GM06990 (cell line): Measurements from ENCODE around the gene PSMF1.

Source experiments
- DNase-seq: peaks from one replicate; pipeline ENCODE4 v3.0.0-alpha.2; 2011; ENCODE audit not compliant: insufficient read length; ENCODE audit errors: extremely low read depth
- H3K27me3 ChIP-seq: replicated peaks from 2 replicates; pipeline ENCODE4 v1.6.0; 2011; ENCODE audit warnings: low read length; ENCODE audit not compliant: control insufficient read depth, insufficient read depth
- H3K36me3 ChIP-seq: 2 replicates; pipeline ENCODE4 v1.5.1; 2011; ENCODE audit warnings: low read length; ENCODE audit not compliant: control insufficient read depth, insufficient read depth
- H3K4me3 ChIP-seq: replicated peaks from 2 replicates; pipeline ENCODE4 v1.5.1; 2011; ENCODE audit warnings: low read depth, mild to moderate bottlenecking, control low read depth, low read length
- TF ChIP-seq, protein P1 (sequence below): IDR thresholded peaks from 2 replicates; pipeline ENCODE4 v1.5.1; 2011; ENCODE audit warnings: low read length, control low read depth, mild to moderate bottlenecking, inconsistent platforms; ENCODE audit not compliant: insufficient read depth, poor library complexity, severe bottlenecking

Gene PSMF1

GRCh38 chr20:1122388-1123315 is 4.2 kb downstream of the PSMF1 start:
- Histone ChIP-seq H3K36me3 (peaks cover 9% of the 10 kb centered on the region), H3K27me3 (no peaks in the 10 kb centered on the region), H3K4me3 (no peak overlapping the region)
- no peak for DNase-seq
- TF ChIP-seq, protein P1, sequence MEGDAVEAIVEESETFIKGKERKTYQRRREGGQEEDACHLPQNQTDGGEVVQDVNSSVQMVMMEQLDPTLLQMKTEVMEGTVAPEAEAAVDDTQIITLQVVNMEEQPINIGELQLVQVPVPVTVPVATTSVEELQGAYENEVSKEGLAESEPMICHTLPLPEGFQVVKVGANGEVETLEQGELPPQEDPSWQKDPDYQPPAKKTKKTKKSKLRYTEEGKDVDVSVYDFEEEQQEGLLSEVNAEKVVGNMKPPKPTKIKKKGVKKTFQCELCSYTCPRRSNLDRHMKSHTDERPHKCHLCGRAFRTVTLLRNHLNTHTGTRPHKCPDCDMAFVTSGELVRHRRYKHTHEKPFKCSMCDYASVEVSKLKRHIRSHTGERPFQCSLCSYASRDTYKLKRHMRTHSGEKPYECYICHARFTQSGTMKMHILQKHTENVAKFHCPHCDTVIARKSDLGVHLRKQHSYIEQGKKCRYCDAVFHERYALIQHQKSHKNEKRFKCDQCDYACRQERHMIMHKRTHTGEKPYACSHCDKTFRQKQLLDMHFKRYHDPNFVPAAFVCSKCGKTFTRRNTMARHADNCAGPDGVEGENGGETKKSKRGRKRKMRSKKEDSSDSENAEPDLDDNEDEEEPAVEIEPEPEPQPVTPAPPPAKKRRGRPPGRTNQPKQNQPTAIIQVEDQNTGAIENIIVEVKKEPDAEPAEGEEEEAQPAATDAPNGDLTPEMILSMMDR, result no peak

- Histone ChIP-seq H3K4me3 (no peak overlapping the region), H3K27me3 (no peaks in the 10 kb centered on the region), H3K36me3 (peaks cover 12% of the 10 kb centered on the region)
- TF ChIP-seq, protein P1, result no peak
- no peak for DNase-seq
These were observed 5.3 kb downstream of the PSMF1 start for GRCh38 chr20:1123666-1124065.

GRCh38 chr20:1124421-1124820 is 6.0 kb downstream of the PSMF1 start:
- no peaks in the 10 kb centered on the region for H3K27me3 ChIP-seq
- TF ChIP-seq, protein P1, result no peak
- H3K4me3 ChIP-seq, result no peak overlapping the region
- no peak for DNase-seq
- H3K36me3 ChIP-seq, result peaks cover 15% of the 10 kb centered on the region

DNA sequence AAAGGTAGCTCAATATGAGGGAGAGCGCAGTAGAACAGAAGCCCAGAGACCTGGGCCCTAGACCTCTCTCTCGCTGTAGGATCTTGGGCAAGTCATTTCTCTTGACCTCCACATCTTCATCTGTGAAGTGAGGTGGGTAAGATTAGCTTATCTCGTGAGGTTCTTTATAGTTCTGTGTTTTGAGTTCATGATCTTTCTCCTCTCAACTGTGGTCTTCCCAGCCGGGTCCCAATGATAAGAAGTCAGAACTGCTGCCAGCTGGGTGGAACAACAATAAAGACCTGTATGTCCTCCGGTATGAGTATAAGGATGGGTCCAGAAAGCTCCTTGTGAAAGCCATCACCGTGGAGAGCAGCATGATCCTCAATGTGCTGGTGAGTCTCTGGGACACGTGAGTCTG is 6.9 kb downstream of the PSMF1 start:
- TF ChIP-seq, protein P1, result no peak
- DNase-seq, result no peak
- no peak overlapping the region for H3K4me3 ChIP-seq
- peaks cover 16% of the 10 kb centered on the region for H3K36me3 ChIP-seq
- no peaks in the 10 kb centered on the region for H3K27me3 ChIP-seq

- Histone ChIP-seq H3K27me3 (no peaks in the 10 kb centered on the region), H3K4me3 (no peak overlapping the region), H3K36me3 (peaks cover 22% of the 10 kb centered on the region)
- DNase-seq, result no peak
- TF ChIP-seq, protein P1, result no peak
These were observed 9.4 kb downstream of the PSMF1 start for GRCh38 chr20:1127840-1128239.
